ENCODE results near the gene KCTD4. TPM values are rescaled to one million over a fixed set of nuclear protein-coding genes. Genes with fewer than 3 reads are reported as not detected.

KCTD4 gene
- 1.0 and 4.3 TPM in 2 replicates for total RNA-seq

DNA sequence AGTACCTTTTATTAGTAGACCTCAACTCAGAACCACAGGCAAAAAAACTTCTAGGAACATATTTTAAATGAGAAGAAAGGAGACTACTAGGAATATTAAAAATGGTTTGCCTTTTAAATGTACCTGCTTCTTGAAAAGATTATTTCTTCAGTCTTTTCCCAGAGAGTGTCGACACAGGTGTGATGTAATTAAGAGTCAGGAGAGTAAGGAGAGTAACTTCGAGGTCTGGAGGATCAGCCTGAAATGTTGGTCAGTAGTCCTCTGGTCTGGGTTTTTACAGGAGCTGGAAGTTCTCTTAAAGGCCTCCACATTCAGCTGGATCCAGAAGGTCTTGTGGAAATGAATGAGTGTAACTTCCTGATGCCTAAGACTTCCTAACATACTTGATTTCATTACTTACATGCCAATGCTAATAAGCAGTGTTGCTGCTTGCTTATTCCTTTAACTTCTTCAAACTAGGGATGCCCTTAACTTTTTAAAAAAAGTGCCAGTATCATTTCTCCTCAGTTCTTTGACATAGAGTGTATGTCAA, at the start of gene KCTD4:
KCTD4 (minus strand) TSS at position 345 of the 532 bp plus-strand sequence. CDS start 6,478 bp downstream, outside the sequence.

Other genes with a start within 250 kb of the KCTD4 start
- gene NUFIP1, start 211.6 kb downstream of the KCTD4 start, total RNA-seq, result 3.7 and 4.0 TPM in 2 replicates
- 29.1 and 36.0 TPM in 2 replicates for gene GPALPP1, start 211.5 kb downstream of the KCTD4 start, total RNA-seq
- gene GTF2F2, start 80.5 kb downstream of the KCTD4 start, total RNA-seq, result 22.1 and 24.5 TPM in 2 replicates
- 3,733 and 3,976 TPM in 2 replicates for gene TPT1, start 140.1 kb upstream of the KCTD4 start, total RNA-seq
- gene SLC25A30, start 217.3 kb upstream of the KCTD4 start, total RNA-seq, result 10.1 and 16.6 TPM in 2 replicates

All from articular chondrocyte of knee joint (primary cell).